HepG2 (cell line): ENCODE measurements around the gene SEMA3B. TPM values are rescaled to one million over a fixed set of nuclear protein-coding genes. Genes with fewer than 3 reads are reported as not detected.

Experiments
- ARNTL ChIP-seq: sonication (generic); formaldehyde crosslinking; IDR thresholded peaks from 2 replicates; pipeline ENCODE4 v1.4.0; 2020; ENCODE audit warnings: mild to moderate bottlenecking, missing genetic modification reagents
- CBX5 ChIP-seq: sonication (generic); formaldehyde crosslinking; IDR thresholded peaks from 2 replicates; pipeline ENCODE4 v1.4.0; 2020; ENCODE audit warnings: missing genetic modification reagents, borderline replicate concordance
- ERF ChIP-seq: IDR thresholded peaks from 2 replicates; pipeline ENCODE4 v1.6.1; 2018; ENCODE audit warnings: missing biosample characterization, missing genetic modification reagents
- IKZF4 ChIP-seq: sonication (generic); formaldehyde crosslinking; IDR thresholded peaks from 2 replicates; pipeline ENCODE4 v1.5.1; 2020; ENCODE audit warnings: borderline replicate concordance, mild to moderate bottlenecking, low read depth, missing genetic modification reagents; ENCODE audit errors: not compliant biosample characterization
- MLX ChIP-seq: IDR thresholded peaks from 2 replicates; pipeline ENCODE4 v1.6.1; 2016
- PHF5A ChIP-seq: IDR thresholded peaks from one replicate; pipeline ENCODE4 v1.6.1; 2018; ENCODE audit warnings: low read depth, missing genetic modification reagents; ENCODE audit not compliant: unreplicated experiment
- POLR2G ChIP-seq: fragments of 200-400 bp; formaldehyde crosslinking; IDR thresholded peaks from 2 replicates; pipeline ENCODE4 v1.6.1; 2018; ENCODE audit warnings: mild to moderate bottlenecking, low read depth, low read length, moderate library complexity
- RARA ChIP-seq: IDR thresholded peaks from 2 replicates; pipeline ENCODE4 v1.6.1; 2016; ENCODE audit warnings: missing genetic modification reagents, missing compliant biosample characterization
- RXRB ChIP-seq: IDR thresholded peaks from 2 replicates; pipeline ENCODE4 v1.6.1; 2016; ENCODE audit warnings: borderline replicate concordance, missing genetic modification reagents, missing compliant biosample characterization
- SMAD1 ChIP-seq: sonication (generic); formaldehyde crosslinking; IDR thresholded peaks from 2 replicates; pipeline ENCODE4 v1.4.0; 2020; ENCODE audit warnings: missing genetic modification reagents, low read depth, mild to moderate bottlenecking, borderline replicate concordance
- SOX5 ChIP-seq: IDR thresholded peaks from 2 replicates; pipeline ENCODE4 v1.6.1; 2016; ENCODE audit warnings: borderline replicate concordance
- SP4 ChIP-seq: sonication (generic); formaldehyde crosslinking; IDR thresholded peaks from 2 replicates; pipeline ENCODE4 v1.8.1; 2023; ENCODE audit warnings: mild to moderate bottlenecking, missing genetic modification reagents
- SSRP1 ChIP-seq: IDR thresholded peaks from 2 replicates; pipeline ENCODE4 v1.6.1; 2016; ENCODE audit warnings: control low read depth
- THRA ChIP-seq: sonication (generic); formaldehyde crosslinking; IDR thresholded peaks from 2 replicates; pipeline ENCODE4 v1.4.0; 2020; ENCODE audit warnings: missing genetic modification reagents, borderline replicate concordance
- YY1 ChIP-seq: IDR thresholded peaks from 2 replicates; pipeline ENCODE4 v1.6.1; 2011; ENCODE audit warnings: low read length, low read depth, moderate library complexity, mild to moderate bottlenecking; ENCODE audit not compliant: insufficient read depth, insufficient replicate concordance
- ZNF326 ChIP-seq: sonication (generic); formaldehyde crosslinking; IDR thresholded peaks from 2 replicates; pipeline ENCODE4 v1.4.0; 2020; ENCODE audit warnings: missing genetic modification reagents, borderline replicate concordance
- ZNF354B ChIP-seq: sonication (generic); formaldehyde crosslinking; IDR thresholded peaks from 2 replicates; pipeline ENCODE4 v1.8.0; 2022; ENCODE audit warnings: mild to moderate bottlenecking, missing genetic modification reagents
- ZNF446 ChIP-seq: sonication (generic); formaldehyde crosslinking; IDR thresholded peaks from 2 replicates; pipeline ENCODE4 v1.5.0; 2020; ENCODE audit warnings: mild to moderate bottlenecking, missing genetic modification reagents
- ZNF512B ChIP-seq: sonication (generic); formaldehyde crosslinking; IDR thresholded peaks from 2 replicates; pipeline ENCODE4 v1.5.1; 2020; ENCODE audit warnings: missing genetic modification reagents, mild to moderate bottlenecking, borderline replicate concordance
- ZNF567 ChIP-seq: sonication (generic); formaldehyde crosslinking; IDR thresholded peaks from 2 replicates; pipeline ENCODE4 v1.8.1; 2023; ENCODE audit warnings: mild to moderate bottlenecking, missing genetic modification reagents, borderline replicate concordance
- ZNF652 ChIP-seq: IDR thresholded peaks from 2 replicates; pipeline ENCODE4 v1.6.1; 2016; ENCODE audit warnings: low read depth, borderline replicate concordance
- ZNF737 ChIP-seq: sonication (generic); formaldehyde crosslinking; IDR thresholded peaks from 2 replicates; pipeline ENCODE4 v1.5.0; 2020; ENCODE audit warnings: missing genetic modification reagents, mild to moderate bottlenecking, borderline replicate concordance
- ZNF746 ChIP-seq: sonication (generic); formaldehyde crosslinking; IDR thresholded peaks from 2 replicates; pipeline ENCODE4 v1.8.0; 2022; ENCODE audit warnings: mild to moderate bottlenecking, missing genetic modification reagents
- ZSCAN9 ChIP-seq: IDR thresholded peaks from 2 replicates; pipeline ENCODE4 v1.6.1; 2016; ENCODE audit warnings: borderline replicate concordance
- polyA plus RNA-seq, 8 experiments: library from polyadenylated mRNA; depleted of rRNA in 3 of 8; stranded (reverse) in 7 of 8; unstranded in 1 of 8; fragments of >200 nt; fragmentation: Illumina TruSeq in 4 of 8; extraction: Trizol in 4 of 8; gene quantifications; 2 replicates each; pipeline versions ENCODE4 v1.2.1 to v1.2.3, GENCODE V29; 2011 to 2016; ENCODE audit warnings: low read depth in 4 of 8, missing spikeins in 1 of 8, mixed read lengths in 1 of 8; ENCODE audit not compliant: insufficient read depth in 1 of 8
- total RNA-seq, 5 experiments: library from RNA; depleted of rRNA; stranded (reverse); fragments of >200 nt; fragmentation: Illumina TruSeq; extraction: Trizol; gene quantifications; 2 replicates each; pipeline ENCODE4 v1.2.3, GENCODE V29; 2016; ENCODE audit warnings: low read depth in 1 of 5

The SEMA3B gene
- total and polyA plus RNA-seq, 2 of the 13 experiments (the other 11 are each of a cell fraction or from before 2014, with no cell fraction given), result 93.2 to 158 TPM

GRCh38 chr3:50260027-50260941, 8.7 kb upstream of the SEMA3B start (continued):
- TF ChIP-seq THRA (CRISPR knock-in tag) (no peak; the same call in none of the 2 replicates), MLX (CRISPR knock-in tag) (no peak), YY1 (peak; percentile 77), RXRB (CRISPR knock-in tag) (peak; percentile 82), ZNF512B (CRISPR knock-in tag) (no peak), ZNF354B (no peak), ZNF567 (peak; percentile 96), SMAD1 (0 out of 2 replicates have a peak, but pooled peaks have one; percentile 67), IKZF4 (CRISPR knock-in tag) (no peak), SOX5 (CRISPR knock-in tag) (peak; percentile 67; the same call in 1 of the 2 replicates), ARNTL (CRISPR knock-in tag) (no peak; the same call in 1 of the 2 replicates), ZNF746 (CRISPR knock-in tag) (peak; percentile 99), ZNF737 (CRISPR knock-in tag) (no peak), SSRP1 (CRISPR knock-in tag) (no peak), ZSCAN9 (CRISPR knock-in tag) (0 out of 2 replicates have a peak, but pooled peaks have one; percentile 15), SP4 (peak; percentile 86), RARA (peak; percentile 75), ERF (CRISPR knock-in tag) (0 out of 2 replicates have a peak, but pooled peaks have one; percentile 57), CBX5 (CRISPR knock-in tag) (no peak), POLR2G (peak; percentile 79), ZNF446 (CRISPR knock-in tag) (no peak), ZNF326 (CRISPR knock-in tag) (peak; percentile 83; the same call in 1 of the 2 replicates), PHF5A (CRISPR knock-in tag) (peak; percentile 36), ZNF652 (CRISPR knock-in tag) (no peak)
